Left hindlimb (tissue), 1 donor: ENCODE results near the gene PXDN.

Experiments
- DNase-seq: peaks from one replicate; pipeline ENCODE4 v3.0.0-alpha.2; 2018

Gene PXDN

DNA sequence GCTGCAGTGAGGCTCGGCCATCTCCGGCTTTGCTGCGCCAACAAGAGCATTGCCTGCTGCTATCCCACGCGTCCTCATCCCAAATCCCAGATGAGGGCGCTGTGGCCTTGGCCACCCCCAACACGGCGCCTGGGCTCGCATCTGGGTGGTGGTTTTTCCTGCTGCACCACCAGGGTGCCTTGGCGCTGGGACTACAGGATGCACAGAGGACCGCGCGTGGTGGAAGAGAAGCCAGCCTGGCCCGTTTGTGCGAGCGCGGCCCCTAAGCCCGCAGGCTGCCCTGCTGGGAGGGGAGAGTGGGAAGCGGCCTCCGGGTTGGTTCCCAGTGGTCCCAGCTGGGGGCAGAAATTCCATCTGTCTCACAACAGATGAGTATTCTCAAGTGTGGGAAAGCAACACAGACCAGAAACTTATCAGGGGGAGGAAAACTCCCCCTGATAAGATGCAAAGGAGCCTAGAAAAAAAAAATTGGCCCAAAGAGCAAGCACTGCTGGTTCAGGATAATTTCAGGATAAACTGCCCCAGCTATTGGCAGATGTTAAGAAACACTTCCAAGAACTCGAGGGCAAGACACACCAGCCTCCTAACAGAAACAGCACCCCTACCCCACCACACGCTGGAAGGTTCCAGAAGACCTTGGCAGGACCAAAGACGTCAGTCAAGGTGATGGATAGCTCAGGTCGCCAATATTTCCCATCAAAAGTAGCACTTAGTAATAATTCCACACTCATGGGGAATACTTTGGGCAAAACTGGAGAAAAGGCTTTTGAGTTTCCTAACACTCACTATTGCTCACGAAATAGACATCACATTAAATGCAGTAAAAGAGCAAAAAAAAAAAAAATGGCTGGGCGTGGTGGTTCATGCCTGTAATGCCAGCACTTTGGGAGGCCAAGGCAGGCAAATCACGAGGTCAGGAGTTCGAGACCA is 152.1 kb downstream of the PXDN start:
- DNase-seq: peak; percentile 72

DNA sequence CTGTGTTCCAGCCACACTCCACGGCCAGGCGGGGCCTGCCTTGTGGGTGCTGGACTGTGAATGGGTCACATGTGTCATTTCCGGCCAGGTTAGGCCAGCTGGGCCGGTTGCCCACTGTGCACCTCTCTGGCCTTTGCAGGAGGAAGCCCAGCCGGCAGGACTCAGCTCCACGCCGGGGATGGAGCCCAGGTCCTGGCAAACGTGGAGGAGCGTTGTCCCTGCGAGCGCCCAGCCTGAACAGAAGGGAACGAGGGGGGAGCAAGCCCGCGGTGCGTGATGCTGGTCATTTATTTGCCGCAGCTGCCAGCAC is 152.9 kb downstream of the PXDN start:
- no peak for DNase-seq

DNA sequence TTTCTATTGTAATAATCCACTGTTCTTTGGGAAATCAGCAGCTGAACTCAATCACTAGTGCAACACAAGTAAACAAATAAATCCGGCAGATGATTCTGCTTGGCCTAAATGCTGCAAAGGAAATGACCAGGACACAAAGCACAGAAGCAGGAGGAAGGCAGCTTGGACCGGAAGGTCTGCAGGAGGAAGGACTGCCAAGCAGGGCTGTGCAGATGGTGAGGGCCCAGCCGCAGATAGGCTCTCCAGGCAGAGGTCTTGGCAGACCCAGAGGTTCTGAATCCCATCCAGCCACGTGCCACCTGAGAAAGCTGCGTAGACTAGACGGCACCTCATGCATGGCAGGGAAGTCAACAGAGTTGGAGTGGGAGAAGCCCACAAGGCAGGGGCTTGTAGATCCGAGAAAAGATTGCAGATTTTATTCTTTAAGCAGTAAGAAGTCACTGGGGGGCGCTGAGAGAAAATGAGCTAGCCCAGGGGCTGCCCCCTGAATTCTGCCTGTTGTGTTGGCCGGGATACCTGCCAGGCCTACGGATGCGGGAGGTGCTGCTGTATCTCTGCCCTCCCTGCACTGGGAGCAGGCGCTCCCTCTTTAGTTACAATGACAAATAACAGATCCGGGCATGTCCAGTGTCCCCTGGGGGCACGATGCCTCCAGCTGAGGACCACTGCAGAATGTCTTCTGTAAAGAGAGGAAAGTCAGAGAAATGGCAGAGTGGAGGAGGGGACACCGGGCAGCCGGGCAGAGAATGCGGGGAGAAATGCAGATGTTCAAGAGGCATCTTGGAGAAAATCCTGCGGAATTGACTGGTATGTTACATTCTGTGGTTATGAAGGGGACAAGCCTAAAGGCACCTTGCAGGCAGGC is 153.5 kb downstream of the PXDN start:
- no peak for DNase-seq

DNA sequence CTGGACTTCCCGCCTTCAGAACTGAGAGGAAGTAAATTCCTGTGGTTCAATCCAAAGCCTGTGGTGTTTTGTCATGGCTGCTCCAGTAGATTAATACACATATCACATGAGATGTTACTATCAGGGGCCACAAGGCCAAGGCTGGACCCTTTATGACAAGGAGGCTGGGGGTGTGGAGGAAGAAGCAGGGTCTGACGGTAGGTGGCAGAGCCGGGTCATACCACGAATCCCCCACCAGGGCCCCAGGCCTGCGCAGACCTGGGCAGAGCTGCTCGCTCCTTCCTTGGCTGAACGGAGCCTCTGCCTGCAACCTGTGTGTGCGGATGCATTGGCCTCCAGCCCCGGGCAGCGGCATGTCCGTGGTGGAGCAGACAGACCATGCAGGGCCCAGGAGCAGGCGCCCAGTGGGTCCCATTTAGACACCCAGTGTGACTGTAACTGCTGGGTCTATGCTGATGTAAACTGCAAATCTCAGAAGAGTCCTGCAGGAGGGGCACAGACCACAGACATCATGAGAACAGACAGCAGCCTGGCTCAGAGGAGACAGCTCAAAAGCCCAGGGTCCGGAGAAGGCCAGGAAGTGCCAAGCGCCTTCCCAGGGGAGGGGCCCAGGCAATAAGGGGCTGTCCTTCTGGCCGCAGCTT is 155.2 kb downstream of the PXDN start:
- no peak for DNase-seq

DNA sequence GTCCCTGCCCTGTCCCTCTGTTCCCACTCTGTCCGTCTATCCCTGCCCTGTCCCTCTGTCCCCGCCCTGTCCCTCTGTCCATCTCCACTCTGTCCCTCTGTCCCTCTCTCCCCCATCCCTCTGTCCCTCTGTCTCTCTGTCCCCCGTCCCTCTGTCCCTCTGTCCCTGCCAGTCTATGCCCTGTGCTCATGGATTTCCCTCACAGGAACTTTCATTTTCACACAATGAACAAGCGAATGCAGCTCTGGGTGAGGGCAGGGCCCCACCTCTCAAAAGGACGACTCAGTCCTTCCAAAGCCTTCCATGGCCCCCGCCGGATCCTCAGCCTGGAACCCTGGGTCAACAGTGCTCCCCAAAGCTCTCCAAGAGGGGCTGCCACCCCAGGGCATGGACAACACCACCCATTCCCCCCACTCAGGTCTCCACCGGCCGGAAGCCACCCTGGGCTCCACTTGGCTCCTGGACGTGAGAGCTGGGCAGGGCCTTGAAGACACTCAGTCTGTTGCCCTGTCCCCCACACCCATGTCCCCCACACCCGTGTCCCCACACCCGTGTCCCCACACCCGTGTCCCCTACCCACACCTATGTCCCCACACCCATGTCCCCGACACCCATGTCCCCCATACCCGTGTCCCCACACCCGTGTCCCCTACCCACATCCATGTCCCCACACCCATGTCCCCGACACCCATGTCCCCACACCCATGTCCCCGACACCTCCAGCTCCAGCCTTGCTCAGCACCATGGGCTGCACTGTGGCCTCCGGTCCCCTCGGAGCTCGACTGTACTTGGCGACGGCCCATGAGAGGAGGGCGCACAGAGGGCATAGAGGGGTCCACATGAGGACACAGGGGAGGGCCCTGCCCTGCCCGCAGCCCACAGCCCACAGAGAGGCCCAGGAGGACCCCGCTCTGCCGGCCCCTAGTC is 156.0 kb downstream of the PXDN start:
- DNase-seq: no peak

DNA sequence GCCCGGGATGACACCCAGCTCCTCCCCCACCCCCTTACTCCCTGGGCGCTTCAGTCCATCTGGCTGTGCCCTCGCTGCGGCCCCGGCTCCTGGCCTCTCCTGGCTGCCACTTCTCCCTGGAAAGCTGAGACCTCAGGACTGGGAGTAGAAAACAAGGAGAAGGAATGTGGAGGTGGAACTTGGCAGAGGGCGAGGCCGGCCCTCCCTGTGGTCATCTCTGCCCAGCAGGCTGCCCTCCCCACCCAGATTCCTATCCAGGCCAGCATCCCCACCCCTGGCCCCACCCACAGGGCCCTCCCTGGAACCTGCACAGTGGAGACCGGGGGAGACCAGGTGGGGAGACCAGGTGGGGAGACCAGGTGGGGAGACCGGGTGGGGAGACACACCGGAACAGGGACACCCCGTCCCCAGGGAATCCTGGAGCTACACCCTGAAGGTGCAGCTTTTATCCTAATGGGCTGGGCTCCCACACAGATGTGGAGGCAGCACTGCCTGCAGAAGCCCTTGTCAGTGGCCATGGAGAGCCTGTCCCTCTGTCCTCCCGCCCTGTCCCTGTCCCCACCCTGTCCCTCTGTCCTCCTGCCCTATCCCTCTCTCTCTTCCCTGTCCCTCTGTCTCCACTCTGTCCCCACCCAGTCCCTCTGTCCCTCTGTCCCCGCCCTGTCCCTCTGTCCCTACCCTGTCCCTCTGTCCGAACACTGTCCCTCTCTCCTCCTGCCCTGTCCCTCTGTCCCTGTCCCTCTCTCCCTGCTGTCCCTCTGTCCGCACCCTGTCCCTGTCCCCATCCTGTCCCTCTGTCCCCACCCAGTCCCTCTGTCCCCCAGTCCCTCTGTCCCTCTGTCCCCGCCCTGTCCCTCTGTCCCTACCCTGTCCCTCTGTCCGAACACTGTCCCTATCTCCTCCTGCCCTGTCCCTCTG is 157.1 kb downstream of the PXDN start:
- no peak for DNase-seq

DNA sequence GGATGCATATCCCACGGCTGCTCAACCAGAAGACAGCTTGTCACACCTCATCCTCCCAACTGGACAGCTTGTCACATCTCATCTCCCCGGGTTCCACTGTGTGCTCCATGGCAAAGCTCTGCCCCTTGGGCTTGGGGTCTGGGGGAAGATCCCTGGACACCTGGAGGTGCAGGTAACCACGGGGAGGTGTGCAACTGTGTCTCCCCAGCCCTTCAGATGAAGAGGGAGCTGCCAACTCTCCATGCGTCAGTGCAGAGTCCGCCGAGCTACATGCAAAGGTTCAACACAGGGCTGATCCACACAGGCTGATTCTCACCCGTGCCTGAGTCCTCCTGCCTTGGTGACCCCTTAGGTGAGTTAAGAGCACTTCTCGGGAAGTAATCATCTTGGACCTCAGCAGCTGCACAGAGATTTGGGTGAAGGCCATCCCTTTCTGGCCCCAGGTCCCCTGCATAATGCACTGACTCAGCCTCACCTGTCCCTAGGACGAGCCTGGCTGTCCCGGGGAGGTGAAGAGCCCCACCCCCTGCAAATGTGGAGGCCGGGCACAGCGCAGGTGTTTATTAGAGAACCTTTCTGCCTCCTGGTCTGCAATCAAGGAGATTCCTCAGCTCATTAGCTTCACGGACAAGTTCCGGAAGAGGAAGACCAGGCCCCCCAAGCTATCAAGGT is 157.9 kb downstream of the PXDN start:
- DNase-seq: no peak

DNA sequence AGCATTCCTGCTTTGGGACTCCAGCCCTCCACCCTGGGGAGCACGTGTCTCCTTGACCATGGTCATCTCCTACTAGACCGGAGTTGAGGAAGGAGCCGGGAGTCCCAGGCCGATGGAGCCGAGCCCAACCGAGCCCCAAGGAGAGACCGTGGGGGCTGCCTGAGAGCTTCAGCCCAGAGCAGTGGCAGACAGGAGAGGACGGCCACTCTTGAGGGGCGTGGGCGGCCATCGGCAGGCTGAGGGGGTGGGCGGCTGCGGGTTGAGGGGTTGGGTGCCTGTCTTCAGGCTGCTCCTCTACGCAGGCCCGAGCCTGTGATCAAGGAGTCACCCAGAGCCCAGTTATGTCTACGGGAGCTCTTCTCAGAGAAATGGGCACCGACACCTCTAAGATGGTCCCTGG is 158.7 kb downstream of the PXDN start:
- no peak for DNase-seq

DNA sequence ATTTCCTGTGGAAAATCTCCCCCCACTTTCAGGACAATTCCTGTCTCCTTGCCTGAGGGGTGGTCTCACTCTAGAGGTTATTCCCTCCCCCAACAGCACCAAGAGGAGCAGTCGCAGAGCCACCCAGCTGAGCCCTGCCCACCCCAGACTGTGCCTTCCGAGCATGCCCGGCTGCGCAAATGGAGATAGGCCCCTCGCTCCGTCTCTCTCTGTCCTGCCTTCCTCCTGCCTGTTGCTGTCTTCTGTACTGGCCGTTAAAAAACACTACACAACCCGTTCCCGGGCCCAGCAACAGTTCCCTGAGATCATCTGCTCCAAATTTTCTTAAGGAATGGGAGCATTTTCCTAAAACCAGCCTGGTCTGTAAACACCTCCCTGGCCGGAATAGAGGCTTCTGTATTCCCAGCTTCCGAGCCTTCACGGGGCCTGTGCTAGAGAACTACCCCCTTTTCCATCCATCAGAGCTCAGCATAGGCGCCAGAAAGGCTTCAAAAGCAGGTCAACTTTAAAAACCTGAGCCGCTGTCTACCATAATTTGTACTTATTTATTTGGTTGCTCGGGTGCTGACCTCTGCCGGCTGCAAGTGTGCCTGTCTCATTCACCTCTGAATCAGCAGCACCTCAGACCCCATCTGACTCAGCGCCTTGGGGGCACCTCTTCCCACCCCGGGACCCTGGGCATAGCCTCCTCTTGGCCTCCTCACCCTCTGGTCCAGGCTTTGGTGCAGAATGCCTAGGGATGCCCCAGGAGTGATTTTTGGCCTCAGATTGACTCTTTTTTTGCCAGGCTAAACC is 159.4 kb downstream of the PXDN start:
- DNase-seq: no peak

DNA sequence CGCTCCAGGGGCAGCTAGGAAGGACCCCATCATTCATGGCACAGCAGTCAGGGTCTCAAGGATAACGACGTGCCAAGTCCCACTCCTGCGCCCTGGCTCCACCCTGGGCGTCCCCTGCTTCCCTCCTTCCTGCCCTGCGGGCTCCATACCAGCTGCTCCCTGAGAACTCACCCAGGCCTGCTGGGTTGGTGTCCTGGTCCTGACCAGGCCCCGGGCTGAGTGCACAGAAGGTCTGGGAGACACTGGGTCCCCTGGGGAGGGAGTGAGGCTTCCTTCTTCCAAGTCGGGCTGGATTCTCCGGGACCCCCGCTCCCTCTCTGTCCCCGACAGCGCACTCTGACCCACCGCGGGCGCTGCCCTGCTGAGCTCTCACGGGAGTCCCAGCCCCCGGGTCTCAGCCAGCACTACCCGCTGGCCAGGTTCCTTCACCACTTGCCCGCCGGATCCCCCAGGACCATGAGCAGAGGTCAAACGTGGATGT is 160.2 kb downstream of the PXDN start:
- no peak for DNase-seq

DNA sequence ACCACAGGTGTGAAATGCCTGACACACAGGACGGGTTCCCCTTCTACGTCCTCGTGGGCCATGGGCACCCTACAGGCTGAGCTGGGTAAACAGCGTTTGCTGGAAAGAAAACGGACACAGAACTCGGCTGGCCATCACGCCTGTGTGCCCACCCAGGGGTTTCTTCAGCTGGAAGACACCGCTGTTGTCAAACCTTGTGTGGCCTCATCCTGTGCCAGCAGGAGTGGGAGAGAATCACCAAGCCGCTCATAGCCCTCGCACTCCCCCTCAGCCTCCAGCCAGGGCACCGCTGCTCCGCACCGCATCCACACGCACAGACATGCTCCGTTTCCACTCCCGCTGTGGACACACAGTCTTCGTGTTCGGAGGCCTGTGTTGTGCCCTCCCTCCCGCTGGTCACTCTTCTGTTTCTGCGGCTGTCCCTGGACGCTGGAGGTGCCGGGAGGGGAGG is 161.4 kb downstream of the PXDN start:
- DNase-seq: no peak

DNA sequence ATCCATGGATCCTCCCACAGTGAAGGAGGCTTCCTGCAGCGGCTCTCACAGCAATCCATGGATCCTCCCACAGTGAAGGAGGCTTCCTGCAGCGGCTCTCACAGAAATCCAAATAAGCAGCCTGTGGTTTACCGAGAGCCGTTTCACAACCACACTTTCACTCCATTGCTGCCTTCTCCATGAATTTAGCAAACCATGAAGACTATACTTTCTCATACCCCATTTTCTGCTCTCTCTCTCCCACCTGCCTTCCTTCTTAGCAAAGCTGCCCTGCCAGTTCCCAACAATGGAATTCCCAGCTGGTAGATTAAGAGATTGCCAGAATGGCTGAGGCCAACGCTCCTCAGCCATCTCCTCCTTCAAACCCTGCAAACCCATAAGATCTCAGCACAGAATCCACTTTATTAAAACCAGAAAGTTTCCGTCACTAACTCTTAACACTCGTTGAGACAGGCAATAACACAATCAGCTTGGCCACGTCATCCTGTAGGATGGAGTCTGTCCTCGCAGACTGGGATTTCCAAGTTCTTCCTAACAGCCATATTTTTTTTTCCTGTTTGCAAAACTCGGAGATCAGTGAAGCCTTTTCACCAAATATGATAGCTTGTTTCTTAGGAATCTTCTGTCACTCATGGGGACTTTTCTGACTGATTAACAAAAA is 162.2 kb downstream of the PXDN start:
- no peak for DNase-seq
